Measurements from ENCODE around the gene PDPN. TPM values are rescaled to one million over a fixed set of nuclear protein-coding genes. Genes with fewer than 3 reads are reported as not detected.

Gene PDPN
- total and polyA plus RNA-seq, 2 of the 13 experiments (the other 11 are each of a cell fraction or from before 2014, with no cell fraction given): not detected

DNA sequence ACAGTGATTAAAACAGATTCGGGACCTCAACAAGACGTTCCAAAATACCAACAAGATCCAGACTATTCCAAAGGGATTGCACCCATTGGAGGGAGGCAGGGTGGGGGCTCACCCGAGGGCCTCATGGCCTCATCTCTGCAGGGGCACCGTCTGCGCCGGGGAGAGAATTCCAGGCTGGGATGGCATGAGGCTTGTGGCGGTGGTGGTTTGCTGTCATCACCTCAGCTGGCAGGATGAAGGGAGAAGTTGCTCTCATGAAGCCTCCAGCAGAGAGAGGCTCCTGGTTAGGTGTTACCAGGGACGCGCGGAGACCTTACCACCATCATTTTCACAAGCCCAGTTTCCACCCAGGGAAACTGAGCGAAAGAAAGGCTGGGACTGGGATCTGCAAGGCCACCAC lies 6.7 kb upstream of the PDPN start:
- intact Hi-C loops (cut with micrococcal nuclease; ENCODE audit: unreplicated experiment) (no loop called here), in situ Hi-C loops (cut with HindIII; ENCODE audit: extremely low pct_ligation_motif_present, low pct_unique_long_range_greater_than_20kb) (no loop called here)
- Histone ChIP-seq H3K9me3 (ENCODE audit: low read length) (no peaks in the 10 kb centered on the region), H3K27me3 (ENCODE audit: control insufficient read depth in 1 of 2, insufficient read depth in 2 of 2, low read length in 2 of 2) (peaks cover 4 to 36% of the 10 kb centered on the region in 2 experiments; a peak in 3 of 5 replicates), H2AFZ (ENCODE audit: low read length) (no peak overlapping the region), H3K79me2 (ENCODE audit: insufficient read depth, low read length) (no peaks in the 10 kb centered on the region), H4K20me1 (ENCODE audit: insufficient read depth, low read length) (0 out of 2 replicates have a peak, but pooled peaks cover 4% of the 10 kb centered on the region), H3K9ac (ENCODE audit: insufficient read depth, low read depth, low read length) (no peak overlapping the region), H3K4me3 (replicated peaks in 1 of 3; ENCODE audit: insufficient read depth in 1 of 3, low read depth in 2 of 3, low read length in 3 of 3) (no peak overlapping the region), H3K27ac (ENCODE audit: extremely low read length, insufficient read depth, low read length) (no peak overlapping the region), H3K4me1 (ENCODE audit: insufficient read depth, low read length) (no peaks in the 10 kb centered on the region), H3K36me3 (replicated peaks in 1 of 2; ENCODE audit: control insufficient read depth in 1 of 2, insufficient read depth in 2 of 2, low read length in 2 of 2) (no peaks in the 10 kb centered on the region), H3K4me2 (ENCODE audit: low read depth, low read length) (no peak overlapping the region)
- DNase-seq (ENCODE audit: low spot score) (no peak), ATAC-seq (no peak), FAIRE-seq (no peak)
- no TSS peak for BruUV-seq (replicated peaks)
- TF ChIP-seq TRIM24 (CRISPR knock-in tag; IDR thresholded peaks at IDR 0.05) (no peak), ARHGAP35 (CRISPR knock-in tag; IDR thresholded peaks at IDR 0.05; ENCODE audit: borderline replicate concordance) (no peak)
- 53% methylated on average over 7 of the region's 11 CpGs for WGBS (ENCODE audit: low lambda C conversion rate)
- POLR2A ChIA-PET: no interaction called here
- CTCF ChIA-PET (ENCODE audit: low intra/inter-chr PET ratio, low total read pairs): no interaction called here

DNA sequence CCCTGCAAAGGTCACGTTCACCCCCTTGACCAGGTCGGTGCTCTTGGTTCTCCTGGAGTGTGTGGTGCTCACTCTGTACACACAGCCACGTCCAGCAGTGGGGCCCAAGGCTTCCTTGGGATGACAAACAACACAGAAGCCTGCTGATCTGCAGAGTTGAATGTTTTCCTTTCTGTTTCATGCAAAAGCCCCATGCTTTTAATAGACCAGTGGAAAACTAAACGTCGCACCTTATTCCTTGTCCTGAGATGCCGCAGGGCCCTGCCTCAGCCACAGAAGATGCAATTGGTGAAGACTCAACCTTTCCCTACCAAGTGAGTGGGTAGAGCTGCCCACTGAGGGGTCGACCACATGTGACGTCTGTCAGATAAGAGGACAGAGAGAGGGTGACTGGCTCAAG lies 5.8 kb upstream of the PDPN start:
- no peak for ATAC-seq
- Histone ChIP-seq H3K4me3 (replicated peaks in 1 of 3; ENCODE audit: insufficient read depth in 1 of 3, low read depth in 2 of 3, low read length in 3 of 3) (no peak overlapping the region), H3K9me3 (ENCODE audit: low read length) (no peaks in the 10 kb centered on the region), H3K36me3 (replicated peaks in 1 of 2; ENCODE audit: control insufficient read depth in 1 of 2, insufficient read depth in 2 of 2, low read length in 2 of 2) (no peaks in the 10 kb centered on the region), H3K27ac (ENCODE audit: extremely low read length, insufficient read depth, low read length) (no peak overlapping the region), H3K27me3 (ENCODE audit: control insufficient read depth in 1 of 2, insufficient read depth in 2 of 2, low read length in 2 of 2) (peaks cover 4 to 45% of the 10 kb centered on the region in 2 experiments; a peak in 3 of 5 replicates), H3K4me2 (ENCODE audit: low read depth, low read length) (no peak overlapping the region), H3K9ac (ENCODE audit: insufficient read depth, low read depth, low read length) (no peak overlapping the region), H3K79me2 (ENCODE audit: insufficient read depth, low read length) (no peaks in the 10 kb centered on the region), H3K4me1 (ENCODE audit: insufficient read depth, low read length) (no peaks in the 10 kb centered on the region), H4K20me1 (ENCODE audit: insufficient read depth, low read length) (0 out of 2 replicates have a peak, but pooled peaks cover 4% of the 10 kb centered on the region), H2AFZ (ENCODE audit: low read length) (no peak overlapping the region)
- in situ Hi-C loops (cut with HindIII; ENCODE audit: extremely low pct_ligation_motif_present, low pct_unique_long_range_greater_than_20kb): no loop called here
- ChIA-PET POLR2A (no interaction called here), CTCF (ENCODE audit: low intra/inter-chr PET ratio, low total read pairs) (no interaction called here)
- WGBS (ENCODE audit: low lambda C conversion rate): 17% methylated on average over 8 of the region's 8 CpGs
- no peak for FAIRE-seq
- intact Hi-C loops (cut with micrococcal nuclease; ENCODE audit: unreplicated experiment): no loop called here
- no TSS peak for BruUV-seq (replicated peaks)
- no peak for DNase-seq (ENCODE audit: low spot score)
- TF ChIP-seq PAX8 (CRISPR knock-in tag; IDR thresholded peaks at IDR 0.05; ENCODE audit: borderline replicate concordance) (no peak), NR1H2 (CRISPR knock-in tag; IDR thresholded peaks at IDR 0.05; ENCODE audit: borderline replicate concordance, low read depth) (no peak), ZBTB2 (CRISPR knock-in tag; IDR thresholded peaks at IDR 0.05; ENCODE audit: low read depth) (no peak), HDAC2 (CRISPR knock-in tag; IDR thresholded peaks at IDR 0.05) (no peak), ZNF549 (CRISPR knock-in tag; IDR thresholded peaks at IDR 0.05) (no peak), ZNF782 (CRISPR knock-in tag; IDR thresholded peaks at IDR 0.05; ENCODE audit: borderline replicate concordance) (no peak), ZNF121 (CRISPR knock-in tag; IDR thresholded peaks at IDR 0.05) (no peak), ZNF552 (CRISPR knock-in tag; IDR thresholded peaks at IDR 0.05; ENCODE audit: borderline replicate concordance) (no peak), AKAP8 (CRISPR knock-in tag; IDR thresholded peaks at IDR 0.05) (no peak), SIN3A (IDR thresholded peaks at IDR 0.05; ENCODE audit: borderline replicate concordance, low read depth, low read length) (no peak), CHCHD3 (CRISPR knock-in tag; IDR thresholded peaks at IDR 0.05) (no peak)
- TF ChIP-seq, protein P1, sequence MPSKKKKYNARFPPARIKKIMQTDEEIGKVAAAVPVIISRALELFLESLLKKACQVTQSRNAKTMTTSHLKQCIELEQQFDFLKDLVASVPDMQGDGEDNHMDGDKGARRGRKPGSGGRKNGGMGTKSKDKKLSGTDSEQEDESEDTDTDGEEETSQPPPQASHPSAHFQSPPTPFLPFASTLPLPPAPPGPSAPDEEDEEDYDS (CRISPR knock-in tag; IDR thresholded peaks at IDR 0.05): no peak
